Fibroblast of mammary gland (primary cell): Measurements from ENCODE around the gene MEF2D.

Source experiments
- DNase-seq: peaks from one replicate; pipeline ENCODE4 v3.0.0-alpha.2; 2010; ENCODE audit warnings: low read depth
- H3K4me3 ChIP-seq: 2 replicates; pipeline ENCODE4 v1.5.1; 2011; ENCODE audit warnings: low read depth, mild to moderate bottlenecking, low read length, moderate library complexity; ENCODE audit not compliant: control insufficient read depth
- CTCF ChIP-seq: conservative IDR thresholded peaks from 2 replicates; pipeline ENCODE4 v1.5.1; 2011; ENCODE audit warnings: low read depth, low read length, inconsistent platforms; ENCODE audit not compliant: control insufficient read depth, insufficient read depth

MEF2D gene

GRCh38 chr1:156414461-156415064 lies 86.0 kb downstream of the MEF2D start:
- no peak overlapping the region for H3K4me3 ChIP-seq
- no peak for DNase-seq
- TF ChIP-seq CTCF = no peak
